Smooth muscle cell (in vitro differentiated cells): Measurements from ENCODE around the gene GABRR1. TPM values are rescaled to one million over a fixed set of nuclear protein-coding genes. Genes with fewer than 3 reads are reported as not detected.

ENCODE experiments used
- DNase-seq: peaks from one replicate; lab custom pipeline; 2025; ENCODE audit not compliant: unreplicated experiment; lab: John Stamatoyannopoulos, UW
- H2AFZ ChIP-seq: fragments of 200-600 bp; sonication (generic); 2 replicates; pipeline ENCODE4 v1.6.0; 2016; ENCODE audit warnings: antibody characterized with exemption, low read depth, mild to moderate bottlenecking
- H3F3A ChIP-seq: fragments of 200-600 bp; sonication (generic); 2 replicates; pipeline ENCODE4 v1.6.0; 2017; ENCODE audit warnings: antibody characterized with exemption, low read depth
- H3K27ac ChIP-seq: fragments of 200-600 bp; sonication (generic); 2 replicates; pipeline ENCODE4 v1.5.1; 2016; ENCODE audit warnings: low read depth, mild to moderate bottlenecking
- H3K27me3 ChIP-seq: fragments of 200-600 bp; sonication (generic); 2 replicates; pipeline ENCODE4 v1.6.1; 2016; ENCODE audit warnings: low read depth, mild to moderate bottlenecking
- H3K36me3 ChIP-seq: fragments of 200-600 bp; sonication (generic); 2 replicates; pipeline ENCODE4 v1.5.1; 2016; ENCODE audit warnings: low read depth
- H3K4me1 ChIP-seq: fragments of 200-600 bp; sonication (generic); 2 replicates; pipeline ENCODE4 v1.5.1; 2016; ENCODE audit warnings: low read depth
- H3K4me2 ChIP-seq: fragments of 200-600 bp; sonication (generic); 2 replicates; pipeline ENCODE4 v1.6.0; 2016; ENCODE audit warnings: mild to moderate bottlenecking
- H3K4me3 ChIP-seq: fragments of 200-600 bp; sonication (generic); 2 replicates; pipeline ENCODE4 v1.5.1; 2016; ENCODE audit warnings: mild to moderate bottlenecking
- H3K79me2 ChIP-seq: fragments of 200-600 bp; sonication (generic); 2 replicates; pipeline ENCODE4 v1.6.0; 2016; ENCODE audit warnings: low read depth, mild to moderate bottlenecking
- H3K9ac ChIP-seq: fragments of 200-600 bp; sonication (generic); 2 replicates; pipeline ENCODE4 v1.6.0; 2016; ENCODE audit warnings: low read depth
- H3K9me3 ChIP-seq: fragments of 200-600 bp; sonication (generic); replicated peaks from 2 replicates; pipeline ENCODE4 v1.5.1; 2016; ENCODE audit warnings: low read depth
- H4K20me1 ChIP-seq: fragments of 200-600 bp; sonication (generic); 2 replicates; pipeline ENCODE4 v1.6.0; 2016; ENCODE audit warnings: low read depth
- WGBS: methylation state at CpG from one replicate; pipeline ENCODE4 v1.1.7; 2016; ENCODE audit warnings: low lambda C conversion rate; 5-methylcytosine and 5-hydroxymethylcytosine counted together
- polyA plus RNA-seq: library from polyadenylated mRNA; unstranded; fragments of >200 nt; fragmentation: Nextera tagmentation; extraction: Ambion mirVana; gene quantifications from 2 replicates; pipeline ENCODE4 v1.2.1, GENCODE V29; 2016
- total RNA-seq: library from RNA; depleted of rRNA; stranded (reverse); fragments of >200 nt; gene quantifications from 2 replicates; pipeline ENCODE4 v1.2.3, GENCODE V29; 2014
- TF ChIP-seq, protein P1 (sequence below): fragments of 200-600 bp; sonication (generic); IDR thresholded peaks from 2 replicates; pipeline ENCODE4 v1.5.1; 2017; ENCODE audit warnings: borderline replicate concordance, mild to moderate bottlenecking, antibody characterized with exemption; ENCODE audit not compliant: insufficient read depth, poor library complexity, severe bottlenecking

The GABRR1 gene
- total and polyA plus RNA-seq, 2 experiments from 2014 or later: not detected

DNA sequence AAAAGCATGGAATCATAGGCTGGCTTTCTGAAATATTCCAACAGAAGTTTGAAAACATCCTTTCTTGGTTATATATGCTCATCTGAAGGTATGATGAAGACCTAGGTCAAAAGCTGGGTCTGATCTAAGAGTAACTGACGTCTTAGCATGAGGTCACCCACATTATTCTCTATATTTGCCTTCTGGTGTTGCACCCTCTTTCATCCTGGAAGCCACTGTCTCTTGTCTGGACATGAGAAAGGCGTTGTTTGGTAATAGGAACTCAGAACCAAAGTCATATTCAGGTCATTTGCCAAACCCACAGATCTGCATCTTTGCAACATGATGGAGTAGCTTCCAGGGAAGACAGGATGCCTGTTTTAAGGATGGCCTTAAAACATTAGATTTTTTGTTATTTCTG is 17.6 kb downstream of the GABRR1 start:
- Histone ChIP-seq H3K27ac (no peak overlapping the region), H3K9me3 (peaks cover 5% of the 10 kb centered on the region), H3K79me2 (no peaks in the 10 kb centered on the region), H3K4me2 (no peak overlapping the region), H3K27me3 (no peaks in the 10 kb centered on the region), H3F3A (no peaks in the 10 kb centered on the region), H3K36me3 (no peaks in the 10 kb centered on the region), H3K9ac (no peak overlapping the region), H3K4me1 (no peaks in the 10 kb centered on the region), H3K4me3 (no peak overlapping the region), H4K20me1 (no peaks in the 10 kb centered on the region), H2AFZ (no peak overlapping the region)
- WGBS: 80% methylated on average over 2 of the region's 2 CpGs
- TF ChIP-seq, protein P1, sequence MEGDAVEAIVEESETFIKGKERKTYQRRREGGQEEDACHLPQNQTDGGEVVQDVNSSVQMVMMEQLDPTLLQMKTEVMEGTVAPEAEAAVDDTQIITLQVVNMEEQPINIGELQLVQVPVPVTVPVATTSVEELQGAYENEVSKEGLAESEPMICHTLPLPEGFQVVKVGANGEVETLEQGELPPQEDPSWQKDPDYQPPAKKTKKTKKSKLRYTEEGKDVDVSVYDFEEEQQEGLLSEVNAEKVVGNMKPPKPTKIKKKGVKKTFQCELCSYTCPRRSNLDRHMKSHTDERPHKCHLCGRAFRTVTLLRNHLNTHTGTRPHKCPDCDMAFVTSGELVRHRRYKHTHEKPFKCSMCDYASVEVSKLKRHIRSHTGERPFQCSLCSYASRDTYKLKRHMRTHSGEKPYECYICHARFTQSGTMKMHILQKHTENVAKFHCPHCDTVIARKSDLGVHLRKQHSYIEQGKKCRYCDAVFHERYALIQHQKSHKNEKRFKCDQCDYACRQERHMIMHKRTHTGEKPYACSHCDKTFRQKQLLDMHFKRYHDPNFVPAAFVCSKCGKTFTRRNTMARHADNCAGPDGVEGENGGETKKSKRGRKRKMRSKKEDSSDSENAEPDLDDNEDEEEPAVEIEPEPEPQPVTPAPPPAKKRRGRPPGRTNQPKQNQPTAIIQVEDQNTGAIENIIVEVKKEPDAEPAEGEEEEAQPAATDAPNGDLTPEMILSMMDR: no peak
- DNase-seq: no peak

GRCh38 chr6:89198235-89198634 is 18.9 kb downstream of the GABRR1 start:
- Histone ChIP-seq H3K36me3 (no peaks in the 10 kb centered on the region), H4K20me1 (no peaks in the 10 kb centered on the region), H3K9me3 (peaks cover 8% of the 10 kb centered on the region), H3K27ac (no peak overlapping the region), H3K27me3 (no peaks in the 10 kb centered on the region), H3K9ac (no peak overlapping the region), H3K4me3 (no peak overlapping the region), H3K4me1 (no peaks in the 10 kb centered on the region), H2AFZ (no peak overlapping the region), H3K4me2 (no peak overlapping the region), H3K79me2 (no peaks in the 10 kb centered on the region), H3F3A (no peaks in the 10 kb centered on the region)
- WGBS: 63% methylated on average over 7 of the region's 7 CpGs
- no peak for DNase-seq
- TF ChIP-seq, protein P1: no peak

GRCh38 chr6:89197141-89197540 is 20.0 kb downstream of the GABRR1 start:
- 88% methylated on average over 4 of the region's 4 CpGs for WGBS
- H3K9me3 ChIP-seq: peaks cover 8% of the 10 kb centered on the region
- no peak for DNase-seq
- no peaks in the 10 kb centered on the region for H3K4me1 ChIP-seq
- no peak overlapping the region for H2AFZ ChIP-seq
- H3K4me3 ChIP-seq: no peak overlapping the region
- no peaks in the 10 kb centered on the region for H3K27me3 ChIP-seq
- H4K20me1 ChIP-seq: no peaks in the 10 kb centered on the region
- no peak overlapping the region for H3K4me2 ChIP-seq
- no peaks in the 10 kb centered on the region for H3K36me3 ChIP-seq
- no peak overlapping the region for H3K9ac ChIP-seq
- no peaks in the 10 kb centered on the region for H3F3A ChIP-seq
- H3K79me2 ChIP-seq: no peaks in the 10 kb centered on the region
- TF ChIP-seq, protein P1: no peak
- no peak overlapping the region for H3K27ac ChIP-seq

GRCh38 chr6:89194559-89194958 is 22.6 kb downstream of the GABRR1 start:
- H3K27ac ChIP-seq: no peak overlapping the region
- no peaks in the 10 kb centered on the region for H3K36me3 ChIP-seq
- no peak overlapping the region for H2AFZ ChIP-seq
- H3K79me2 ChIP-seq: no peaks in the 10 kb centered on the region
- TF ChIP-seq, protein P1: no peak
- DNase-seq: no peak
- no peaks in the 10 kb centered on the region for H3K27me3 ChIP-seq
- H3K4me3 ChIP-seq: no peak overlapping the region
- H3K9ac ChIP-seq: no peak overlapping the region
- no peaks in the 10 kb centered on the region for H3F3A ChIP-seq
- peaks cover 8% of the 10 kb centered on the region for H3K9me3 ChIP-seq
- no peaks in the 10 kb centered on the region for H3K4me1 ChIP-seq
- H4K20me1 ChIP-seq: no peaks in the 10 kb centered on the region
- H3K4me2 ChIP-seq: no peak overlapping the region
- 96% methylated on average over 1 of the region's 1 CpG for WGBS
